Chondrocyte (in vitro differentiated cells): ENCODE data around the gene LRRC8E. TPM values are rescaled to one million over a fixed set of nuclear protein-coding genes. Genes with fewer than 3 reads are reported as not detected.
"Not testable (repeated sequence)": the region's sequence is repeated elsewhere in the genome, so short reads cannot be mapped to it uniquely, and the experiment has no call there.

Experiments used
- DNase-seq: peaks from one replicate; pipeline ENCODE4 v3.0.0; 2021; ENCODE audit warnings: mixed read lengths, low spot score
- H3K27ac Mint-ChIP-seq: one replicate; pipeline ENCODE4 v1.8.0; 2021; ENCODE audit warnings: mild to moderate bottlenecking, moderate library complexity, mixed read lengths; ENCODE audit not compliant: unreplicated experiment
- H3K27me3 Mint-ChIP-seq: 2 replicates; pipeline ENCODE4 v1.8.0; 2021; ENCODE audit warnings: low read depth, mixed read lengths
- H3K36me3 Mint-ChIP-seq: 2 replicates; pipeline ENCODE4 v1.8.0; 2021; ENCODE audit warnings: low read depth, mixed read lengths
- H3K4me1 Mint-ChIP-seq: 2 replicates; pipeline ENCODE4 v1.8.0; 2021; ENCODE audit warnings: low read depth, mild to moderate bottlenecking, mixed read lengths
- H3K4me3 Mint-ChIP-seq: one replicate; pipeline ENCODE4 v1.8.0; 2021; ENCODE audit warnings: mild to moderate bottlenecking, moderate library complexity, mixed read lengths; ENCODE audit not compliant: unreplicated experiment
- H3K9me3 Mint-ChIP-seq: 2 replicates; pipeline ENCODE4 v1.8.0; 2021; ENCODE audit warnings: low read depth, mixed read lengths
- total RNA-seq: library from RNA; stranded (reverse); gene quantifications from 3 replicates; pipeline ENCODE4 v1.2.1, GENCODE V29; 2021
- TF ChIP-seq, protein P1 (sequence below): fragments of 200-600 bp; sonication (generic); IDR thresholded peaks from 2 replicates; pipeline ENCODE4 v1.5.0; 2021; ENCODE audit warnings: antibody characterized with exemption, mild to moderate bottlenecking, moderate library complexity

Gene LRRC8E
- total RNA-seq, 1 donor from 2014 or later: 6.9 TPM

DNA sequence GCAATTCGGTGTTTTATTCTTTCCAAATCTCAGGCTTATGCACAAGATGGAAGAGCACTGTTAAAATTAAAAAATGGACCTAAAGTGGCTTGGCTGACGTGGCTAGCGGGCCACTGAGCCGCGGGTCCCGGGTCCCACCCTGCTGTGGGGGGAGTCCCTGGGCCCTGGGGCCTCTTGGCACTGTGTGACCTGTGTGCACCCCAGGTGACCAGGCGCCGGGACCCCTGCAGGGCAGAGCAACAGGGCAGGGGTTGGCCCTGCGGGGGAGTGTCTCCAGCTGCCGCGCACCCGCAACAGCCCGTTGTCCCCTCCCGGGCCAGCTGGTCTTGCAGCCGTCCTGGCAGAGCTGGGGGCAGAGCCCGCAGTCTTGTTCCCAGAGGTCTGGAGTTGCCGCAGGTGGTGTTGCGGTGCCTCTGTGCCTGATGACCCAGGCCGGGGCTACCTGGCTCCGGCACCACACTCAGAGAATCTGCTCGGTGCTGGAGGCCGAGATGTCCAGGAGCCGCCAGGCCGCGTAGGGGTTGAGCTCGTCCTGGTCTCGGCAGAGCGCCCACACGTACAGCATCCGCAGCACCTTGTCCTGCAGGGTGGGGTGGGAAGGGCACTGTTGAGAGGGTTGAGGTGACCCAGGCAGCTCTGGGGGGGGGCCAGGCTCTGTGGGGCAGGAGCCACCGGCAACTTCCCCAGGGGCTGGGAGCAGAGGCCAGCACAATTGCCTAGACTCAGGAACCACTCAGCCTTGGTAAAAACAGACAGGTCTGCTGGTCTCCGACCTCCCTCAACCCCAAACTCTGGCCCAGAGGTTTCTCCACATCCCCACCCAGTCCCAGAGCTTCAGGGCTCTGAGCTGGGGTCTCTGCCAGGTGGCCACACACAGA, 38.7 kb downstream of the LRRC8E start:
- peak; percentile 92 for DNase-seq
- H3K27ac Mint-ChIP-seq: peak overlapping the region; percentile 87
- TF ChIP-seq, protein P1, sequence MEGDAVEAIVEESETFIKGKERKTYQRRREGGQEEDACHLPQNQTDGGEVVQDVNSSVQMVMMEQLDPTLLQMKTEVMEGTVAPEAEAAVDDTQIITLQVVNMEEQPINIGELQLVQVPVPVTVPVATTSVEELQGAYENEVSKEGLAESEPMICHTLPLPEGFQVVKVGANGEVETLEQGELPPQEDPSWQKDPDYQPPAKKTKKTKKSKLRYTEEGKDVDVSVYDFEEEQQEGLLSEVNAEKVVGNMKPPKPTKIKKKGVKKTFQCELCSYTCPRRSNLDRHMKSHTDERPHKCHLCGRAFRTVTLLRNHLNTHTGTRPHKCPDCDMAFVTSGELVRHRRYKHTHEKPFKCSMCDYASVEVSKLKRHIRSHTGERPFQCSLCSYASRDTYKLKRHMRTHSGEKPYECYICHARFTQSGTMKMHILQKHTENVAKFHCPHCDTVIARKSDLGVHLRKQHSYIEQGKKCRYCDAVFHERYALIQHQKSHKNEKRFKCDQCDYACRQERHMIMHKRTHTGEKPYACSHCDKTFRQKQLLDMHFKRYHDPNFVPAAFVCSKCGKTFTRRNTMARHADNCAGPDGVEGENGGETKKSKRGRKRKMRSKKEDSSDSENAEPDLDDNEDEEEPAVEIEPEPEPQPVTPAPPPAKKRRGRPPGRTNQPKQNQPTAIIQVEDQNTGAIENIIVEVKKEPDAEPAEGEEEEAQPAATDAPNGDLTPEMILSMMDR: no peak
- no peaks in the 10 kb centered on the region for H3K27me3 Mint-ChIP-seq
- H3K4me3 Mint-ChIP-seq: peak overlapping the region; percentile 77
- H3K9me3 Mint-ChIP-seq: no peaks in the 10 kb centered on the region
- peaks cover 40% of the 10 kb centered on the region for H3K4me1 Mint-ChIP-seq
- H3K36me3 Mint-ChIP-seq: peaks cover 2% of the 10 kb centered on the region

DNA sequence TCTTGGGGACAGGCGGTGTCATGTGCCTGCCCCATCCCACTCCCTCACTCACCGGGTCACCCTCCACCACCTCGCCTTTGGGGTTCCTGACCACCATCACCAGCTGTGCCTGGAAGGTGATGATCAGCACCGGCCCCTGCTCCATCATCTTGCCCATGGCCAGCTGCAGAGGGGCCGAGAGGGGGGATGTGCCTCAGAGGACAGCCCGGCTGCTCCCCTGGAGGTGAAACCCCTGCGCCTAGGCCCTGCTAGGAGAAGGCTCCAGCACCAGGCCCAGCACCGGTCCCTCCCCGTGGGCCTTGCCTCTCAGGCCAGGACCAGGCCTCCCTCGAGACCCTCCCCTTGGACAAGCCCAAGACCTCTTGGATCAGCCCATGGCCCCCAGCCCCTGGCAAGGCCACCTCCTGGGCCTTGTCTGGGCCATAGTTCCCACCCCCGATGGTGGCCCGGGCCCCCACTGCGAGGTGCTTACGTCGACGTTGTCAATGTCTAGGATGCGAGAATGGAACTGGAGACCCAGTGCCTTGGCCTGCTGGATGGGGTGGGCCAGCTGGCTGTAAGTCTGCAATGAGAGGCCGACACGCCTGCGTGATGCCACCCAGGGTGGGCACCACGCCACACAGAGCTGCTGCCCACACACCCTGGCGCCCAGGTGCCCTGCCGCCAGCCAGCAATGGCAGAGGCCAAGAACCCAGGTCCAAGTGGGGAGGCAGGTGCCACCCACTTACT, 39.5 kb downstream of the LRRC8E start:
- peak overlapping the region; percentile 100 for H3K27ac Mint-ChIP-seq
- H3K27me3 Mint-ChIP-seq: no peaks in the 10 kb centered on the region
- no peaks in the 10 kb centered on the region for H3K9me3 Mint-ChIP-seq
- H3K4me1 Mint-ChIP-seq: peaks cover 36% of the 10 kb centered on the region
- H3K36me3 Mint-ChIP-seq: peaks cover 2% of the 10 kb centered on the region
- TF ChIP-seq, protein P1: no peak
- peak; percentile 92 for DNase-seq
- H3K4me3 Mint-ChIP-seq: no peak overlapping the region

DNA sequence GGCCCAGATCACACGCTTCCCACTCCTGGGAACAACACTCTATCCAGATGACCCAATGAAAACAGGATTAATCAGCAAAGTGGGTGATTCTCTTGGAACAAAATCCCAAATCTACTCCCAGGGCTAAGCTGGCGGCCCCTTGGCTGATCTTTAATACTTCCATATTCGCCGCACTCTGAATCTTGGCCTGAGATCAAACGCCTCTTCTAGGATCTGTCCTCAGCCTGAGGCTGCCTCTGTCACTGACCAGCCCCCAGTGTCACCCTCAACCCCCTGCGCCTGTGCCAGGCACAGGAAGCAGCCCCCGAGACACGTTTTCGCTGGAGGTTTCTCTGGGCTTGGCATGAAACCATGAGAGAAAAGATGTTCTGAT, 40.0 kb downstream of the LRRC8E start:
- H3K4me1 Mint-ChIP-seq: peaks cover 32% of the 10 kb centered on the region
- H3K27ac Mint-ChIP-seq: peak overlapping the region; percentile 100
- no peaks in the 10 kb centered on the region for H3K27me3 Mint-ChIP-seq

DNA sequence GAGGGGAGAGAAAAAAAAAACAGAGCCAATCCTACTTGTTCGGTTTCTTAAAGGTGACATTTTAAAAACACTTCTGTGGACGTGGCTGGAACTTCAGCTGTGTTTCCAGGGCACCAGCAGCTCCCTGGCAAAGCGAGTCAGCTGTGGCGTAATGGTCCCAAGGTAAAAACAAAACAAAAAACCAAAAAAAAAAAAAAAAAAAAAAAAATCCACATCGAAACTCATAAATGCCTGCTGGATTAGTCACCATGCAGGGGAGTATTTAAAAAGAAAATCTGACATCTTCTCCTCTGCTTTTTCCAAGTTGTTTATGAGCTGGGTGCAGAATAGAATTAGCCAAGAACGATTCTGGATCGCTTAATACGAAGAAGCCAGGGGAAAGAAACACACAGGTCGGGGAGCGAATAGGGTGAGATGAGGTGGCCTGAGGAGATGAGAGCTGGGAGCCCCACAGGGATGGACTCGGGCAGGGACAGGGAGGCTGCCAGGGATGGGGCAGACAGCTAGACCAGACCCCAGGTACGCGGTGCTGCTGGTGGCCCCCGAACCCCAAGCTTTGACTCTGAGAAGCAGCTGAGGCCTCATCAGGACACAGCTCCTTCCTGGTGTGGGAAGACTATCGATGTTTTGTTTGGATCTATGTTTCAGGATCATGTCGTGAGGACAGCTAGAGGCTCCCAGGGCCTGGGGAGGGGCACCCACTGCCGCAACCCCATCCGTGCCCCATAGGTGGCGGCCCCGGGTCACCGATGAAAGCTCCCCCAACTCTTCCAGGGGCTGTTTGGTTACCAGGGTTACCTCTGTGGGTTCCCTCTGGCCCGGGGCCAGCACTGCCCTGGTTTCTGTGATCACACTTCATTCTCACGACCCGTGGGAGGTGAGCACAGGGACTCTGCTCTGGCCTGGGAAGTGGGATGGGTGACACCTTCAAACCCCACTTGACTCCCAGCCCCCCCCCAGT, 40.7 kb downstream of the LRRC8E start:
- Mint-ChIP-seq H3K27ac (peak overlapping the region; percentile 100), H3K27me3 (no peaks in the 10 kb centered on the region), H3K4me3 (peak overlapping the region; percentile 60), H3K4me1 (peaks cover 31% of the 10 kb centered on the region), H3K9me3 (no peaks in the 10 kb centered on the region), H3K36me3 (peaks cover 2% of the 10 kb centered on the region)
- DNase-seq: peak; percentile 84
- TF ChIP-seq, protein P1: peak; percentile 70

More for the DNA sequence above, 40.0 kb downstream of the LRRC8E start:
- TF ChIP-seq, protein P1: no peak
- DNase-seq: no peak
- Mint-ChIP-seq H3K36me3 (peaks cover 2% of the 10 kb centered on the region), H3K4me3 (peak overlapping the region; percentile 60), H3K9me3 (no peaks in the 10 kb centered on the region)

DNA sequence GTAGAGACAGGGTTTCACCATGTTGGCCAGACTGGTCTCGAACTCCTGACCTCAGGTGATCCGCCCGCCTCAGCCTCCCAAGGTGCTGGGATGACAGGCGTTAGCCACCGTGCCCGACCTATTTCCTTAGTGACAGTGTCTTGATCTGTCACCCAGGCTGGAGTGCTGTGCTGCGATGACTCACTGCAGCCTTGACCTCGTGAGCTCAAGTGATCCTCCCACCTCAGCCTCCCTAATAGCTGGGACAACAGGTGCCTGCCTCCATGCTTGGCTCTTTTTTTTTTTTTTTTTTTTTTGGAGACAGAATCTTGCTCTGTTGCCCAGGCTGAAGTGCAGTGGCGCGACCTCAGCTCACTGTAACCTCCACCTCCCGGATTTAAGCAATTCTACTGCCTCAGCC, 41.7 kb downstream of the LRRC8E start:
- not testable (repeated sequence) for H3K27me3 Mint-ChIP-seq, H3K36me3 Mint-ChIP-seq, H3K9me3 Mint-ChIP-seq, H3K4me3 Mint-ChIP-seq, DNase-seq
- Mint-ChIP-seq H3K4me1 (peaks cover 28% of the 10 kb centered on the region), H3K27ac (peak overlapping the region; percentile 100)
